NB4 (cell line): ENCODE data around the gene KCNIP4.

Experiments
- CTCF ChIP-seq: IDR thresholded peaks from one replicate; pipeline ENCODE4 v1.5.1; 2012; ENCODE audit warnings: low read depth, low read length
- MAX ChIP-seq: IDR thresholded peaks from 2 replicates; pipeline ENCODE4 v1.6.1; 2011; ENCODE audit warnings: low read depth, low read length
- MYC ChIP-seq: IDR thresholded peaks from 2 replicates; pipeline ENCODE4 v1.6.1; 2011; ENCODE audit warnings: low read depth, low read length
- POLR2A ChIP-seq: IDR thresholded peaks from 2 replicates; pipeline ENCODE4 v1.6.1; 2011; ENCODE audit warnings: mild to moderate bottlenecking; ENCODE audit not compliant: insufficient read length; ENCODE audit errors: extremely low read depth

DNA sequence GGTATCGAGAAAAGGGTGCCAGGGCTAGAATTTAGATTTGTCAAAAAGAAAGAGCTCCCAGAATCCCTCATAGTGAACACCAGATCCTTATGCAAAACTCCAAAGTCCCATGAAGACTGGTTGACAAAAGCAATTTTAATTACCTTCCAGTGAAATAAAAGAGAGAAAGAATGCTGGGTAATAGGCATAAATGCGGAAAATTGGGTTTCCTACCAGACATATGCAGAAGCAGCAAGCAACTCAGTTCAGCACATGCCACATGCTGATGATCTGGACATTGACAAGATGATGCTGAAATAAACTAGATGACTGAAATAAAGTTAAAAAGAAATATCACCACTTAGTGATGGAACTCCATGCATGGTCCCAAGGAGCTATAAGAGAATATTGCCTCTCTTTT lies 83.9 kb downstream of the KCNIP4 start:
- no peak for TF ChIP-seq CTCF
- TF ChIP-seq POLR2A, result no peak
- no peak for TF ChIP-seq MAX
- no peak for TF ChIP-seq MYC
